Activated naive CD8-positive, alpha-beta T cell treated with anti-CD3 and anti-CD28 coated beads, Interleukin-2, amount 50 U/mL, for 24 hours (primary cell): ENCODE results near the gene PHF21A.
A peak's percentile ranks its signal among the peaks of the same experiment; 100 is the strongest.

Experiments
- ATAC-seq: fragments of 150-1000 bp; cut with Tn5 transposase; one replicate; pipeline ENCODE4 v1.10.0; 2021
- DNase-seq: peaks from one replicate; pipeline ENCODE4 v3.0.0; 2021
- H3K27ac Mint-ChIP-seq: one replicate; pipeline ENCODE4 v1.8.0; 2021; ENCODE audit warnings: mild to moderate bottlenecking, mixed read lengths
- H3K27me3 Mint-ChIP-seq: one replicate; pipeline ENCODE4 v1.8.0; 2021; ENCODE audit warnings: mixed read lengths
- H3K36me3 Mint-ChIP-seq: one replicate; pipeline ENCODE4 v1.8.0; 2021; ENCODE audit warnings: low read depth, mixed read lengths
- H3K4me1 Mint-ChIP-seq: one replicate; pipeline ENCODE4 v1.8.0; 2021; ENCODE audit warnings: mixed read lengths
- H3K4me3 Mint-ChIP-seq: one replicate; pipeline ENCODE4 v1.8.0; 2021; ENCODE audit warnings: mild to moderate bottlenecking, moderate library complexity, mixed read lengths
- H3K9me3 Mint-ChIP-seq: one replicate; pipeline ENCODE4 v1.8.0; 2021; ENCODE audit warnings: mixed read lengths

PHF21A gene

DNA sequence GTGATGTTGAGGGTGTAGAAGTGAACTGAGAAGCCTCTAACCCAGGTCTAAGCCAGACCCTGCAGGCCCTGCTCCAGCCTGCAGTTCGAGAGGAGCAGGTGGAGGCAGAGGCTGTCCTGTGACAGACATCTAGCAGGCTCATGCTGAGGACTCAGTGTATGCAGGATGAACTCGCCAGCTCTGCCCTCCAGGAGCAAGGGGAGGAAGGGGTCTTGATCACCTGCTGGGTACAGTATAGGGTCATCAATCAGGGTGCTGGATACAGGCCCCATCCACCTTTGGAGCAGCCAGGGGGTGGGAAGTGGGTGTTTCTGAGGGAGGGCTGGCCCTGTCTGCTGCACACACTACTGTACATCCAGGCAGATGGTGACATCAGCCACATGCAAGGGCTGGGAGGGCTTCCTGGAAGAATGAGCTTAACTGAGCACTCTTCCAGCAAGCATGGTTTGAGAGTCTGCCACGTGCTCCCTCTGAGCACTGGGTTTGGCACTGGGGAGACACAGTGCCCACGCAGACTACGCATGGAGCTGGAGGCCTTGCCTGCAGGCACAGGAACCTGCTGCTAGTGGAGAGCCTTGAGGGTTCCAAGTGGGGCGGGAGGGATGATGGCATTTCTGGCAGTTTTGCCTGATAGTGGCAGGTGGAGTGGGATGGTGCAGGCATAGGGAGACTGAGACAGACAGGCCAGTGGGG is 226.6 kb downstream of the PHF21A start:
- H3K27ac Mint-ChIP-seq: no peak overlapping the region
- H3K36me3 Mint-ChIP-seq: no peaks in the 10 kb centered on the region
- no peak overlapping the region for H3K4me3 Mint-ChIP-seq
- peaks cover 18% of the 10 kb centered on the region for H3K27me3 Mint-ChIP-seq
- no peaks in the 10 kb centered on the region for H3K9me3 Mint-ChIP-seq
- DNase-seq: no peak
- peaks cover 3% of the 10 kb centered on the region for H3K4me1 Mint-ChIP-seq
- no peak for ATAC-seq

DNA sequence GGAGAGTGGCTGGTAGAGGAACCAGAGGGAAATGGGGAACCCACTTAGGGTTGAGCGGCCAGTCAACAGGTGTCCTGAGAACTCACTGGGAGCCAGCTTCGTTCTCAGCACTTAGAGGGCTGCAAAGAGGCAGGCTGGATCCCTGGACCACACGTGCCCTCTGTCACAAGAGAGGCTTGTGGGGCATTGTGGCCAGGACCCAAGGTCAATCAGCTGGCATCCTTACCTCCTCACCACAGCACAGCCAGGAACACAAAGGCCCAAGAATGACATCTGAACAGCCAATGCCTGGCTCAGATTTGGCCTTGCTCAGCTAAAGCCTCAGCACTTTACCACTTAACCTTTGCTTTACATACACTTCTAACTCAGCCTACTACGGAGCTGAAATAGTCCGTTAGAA is 228.4 kb downstream of the PHF21A start:
- ATAC-seq: no peak
- Mint-ChIP-seq H3K4me3 (no peak overlapping the region), H3K9me3 (no peaks in the 10 kb centered on the region), H3K27me3 (peaks cover 11% of the 10 kb centered on the region), H3K27ac (no peak overlapping the region), H3K4me1 (no peaks in the 10 kb centered on the region), H3K36me3 (no peaks in the 10 kb centered on the region)
- no peak for DNase-seq

DNA sequence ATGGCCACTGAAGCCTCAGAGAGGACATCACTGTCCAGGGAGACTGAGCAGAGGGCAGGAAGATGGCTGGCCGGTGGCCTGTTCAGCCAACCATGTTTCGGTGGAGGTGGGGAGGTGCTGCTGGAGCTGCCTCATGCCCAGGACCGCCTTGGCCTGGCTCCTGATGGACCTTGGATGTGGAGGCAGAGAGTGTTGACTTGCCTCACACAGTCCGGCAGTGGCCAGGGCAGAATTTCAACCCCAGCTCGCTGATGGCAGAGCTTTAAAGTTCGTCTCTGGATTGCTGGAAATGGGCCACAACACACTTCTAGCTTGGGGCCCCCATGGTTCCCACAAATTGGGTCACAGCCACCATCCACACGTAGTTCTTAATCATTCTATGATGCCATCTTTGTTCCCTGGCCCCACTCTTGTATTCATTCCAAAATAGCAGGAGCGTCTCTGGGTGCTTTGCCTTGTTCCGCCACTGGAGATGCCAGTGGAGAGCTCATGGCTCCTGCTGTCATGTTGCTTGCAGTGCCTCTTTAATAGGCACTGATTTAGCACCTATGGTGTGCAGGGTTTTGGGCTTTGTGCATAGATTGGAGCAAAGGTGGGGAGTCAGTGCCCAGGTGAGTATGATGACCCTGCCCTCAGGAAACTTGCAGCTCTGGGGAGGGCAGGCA is 230.2 kb downstream of the PHF21A start:
- Mint-ChIP-seq H3K27ac (no peak overlapping the region), H3K4me3 (no peak overlapping the region), H3K27me3 (peaks cover 11% of the 10 kb centered on the region), H3K4me1 (no peaks in the 10 kb centered on the region), H3K9me3 (no peaks in the 10 kb centered on the region), H3K36me3 (no peaks in the 10 kb centered on the region)
- DNase-seq (no peak), ATAC-seq (no peak)

DNA sequence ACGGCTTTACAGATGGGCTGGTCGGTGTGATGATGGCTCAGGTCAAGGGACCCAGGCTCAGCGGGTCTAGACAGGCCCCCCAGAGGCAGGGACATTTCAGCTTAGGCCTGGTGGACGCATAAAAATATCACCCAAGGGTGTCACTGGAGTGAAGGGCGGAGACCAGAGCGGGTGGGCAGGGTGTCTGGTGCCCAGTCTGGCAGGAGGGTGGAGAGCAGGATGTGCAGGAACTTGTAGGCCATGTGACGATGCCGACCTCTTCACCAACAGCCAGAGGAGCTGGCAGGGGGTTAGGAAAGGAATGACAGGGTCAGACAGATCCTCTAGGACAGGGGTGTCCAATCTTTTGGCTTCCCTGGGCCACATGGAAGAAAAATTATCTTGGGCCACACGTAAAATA is 231.3 kb downstream of the PHF21A start:
- Mint-ChIP-seq H3K36me3 (no peaks in the 10 kb centered on the region), H3K27me3 (peaks cover 5% of the 10 kb centered on the region), H3K9me3 (no peaks in the 10 kb centered on the region), H3K27ac (no peak overlapping the region), H3K4me1 (peaks cover 3% of the 10 kb centered on the region), H3K4me3 (no peak overlapping the region)
- ATAC-seq (no peak), DNase-seq (no peak)

DNA sequence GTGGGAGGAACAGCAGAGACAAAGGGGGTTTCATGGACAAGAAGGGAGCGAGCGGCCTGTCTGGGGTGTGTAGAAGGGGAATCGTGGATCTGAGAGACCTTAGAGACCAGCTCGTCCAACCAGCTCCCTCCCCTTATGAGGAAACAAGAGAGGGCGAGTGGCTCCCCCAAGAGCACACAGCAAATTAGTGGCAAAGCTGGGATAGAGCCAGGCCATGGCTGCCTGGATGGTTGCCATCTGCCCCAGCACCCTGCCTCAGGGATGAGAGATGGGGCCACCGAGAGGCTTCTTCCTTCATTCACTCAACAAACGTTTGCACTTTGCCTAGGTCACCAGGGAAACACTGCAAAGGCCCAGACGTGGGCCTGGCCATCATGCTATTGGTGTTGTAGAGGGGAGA is 231.7 kb downstream of the PHF21A start:
- Mint-ChIP-seq H3K27ac (no peak overlapping the region), H3K27me3 (peaks cover 5% of the 10 kb centered on the region), H3K36me3 (no peaks in the 10 kb centered on the region), H3K9me3 (no peaks in the 10 kb centered on the region), H3K4me1 (peaks cover 7% of the 10 kb centered on the region), H3K4me3 (no peak overlapping the region)
- DNase-seq: no peak
- ATAC-seq: no peak

DNA sequence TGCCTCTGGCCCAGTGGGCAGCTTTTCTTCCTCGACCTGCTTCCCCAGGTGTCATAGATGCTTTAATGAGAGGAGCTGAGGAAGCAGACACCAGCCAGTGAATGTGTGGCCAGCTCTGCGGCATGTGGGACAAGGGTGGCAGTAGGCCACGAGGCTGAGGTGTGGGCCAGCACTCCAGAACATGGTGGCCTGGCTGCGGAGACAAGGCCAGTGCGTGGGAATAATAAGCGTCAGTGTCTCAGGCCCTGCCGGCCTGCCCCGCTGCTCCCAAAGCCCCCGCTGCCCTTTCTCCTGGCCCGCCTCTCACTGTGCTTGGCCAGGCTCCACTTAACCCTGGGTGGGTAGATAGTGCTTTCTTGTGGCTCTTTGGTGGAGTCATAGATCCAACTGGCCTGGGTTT is 233.7 kb downstream of the PHF21A start:
- Mint-ChIP-seq H3K36me3 (no peaks in the 10 kb centered on the region), H3K4me1 (peaks cover 7% of the 10 kb centered on the region), H3K9me3 (no peaks in the 10 kb centered on the region), H3K27me3 (peaks cover 6% of the 10 kb centered on the region), H3K27ac (no peak overlapping the region), H3K4me3 (no peak overlapping the region)
- DNase-seq: no peak
- ATAC-seq: no peak

DNA sequence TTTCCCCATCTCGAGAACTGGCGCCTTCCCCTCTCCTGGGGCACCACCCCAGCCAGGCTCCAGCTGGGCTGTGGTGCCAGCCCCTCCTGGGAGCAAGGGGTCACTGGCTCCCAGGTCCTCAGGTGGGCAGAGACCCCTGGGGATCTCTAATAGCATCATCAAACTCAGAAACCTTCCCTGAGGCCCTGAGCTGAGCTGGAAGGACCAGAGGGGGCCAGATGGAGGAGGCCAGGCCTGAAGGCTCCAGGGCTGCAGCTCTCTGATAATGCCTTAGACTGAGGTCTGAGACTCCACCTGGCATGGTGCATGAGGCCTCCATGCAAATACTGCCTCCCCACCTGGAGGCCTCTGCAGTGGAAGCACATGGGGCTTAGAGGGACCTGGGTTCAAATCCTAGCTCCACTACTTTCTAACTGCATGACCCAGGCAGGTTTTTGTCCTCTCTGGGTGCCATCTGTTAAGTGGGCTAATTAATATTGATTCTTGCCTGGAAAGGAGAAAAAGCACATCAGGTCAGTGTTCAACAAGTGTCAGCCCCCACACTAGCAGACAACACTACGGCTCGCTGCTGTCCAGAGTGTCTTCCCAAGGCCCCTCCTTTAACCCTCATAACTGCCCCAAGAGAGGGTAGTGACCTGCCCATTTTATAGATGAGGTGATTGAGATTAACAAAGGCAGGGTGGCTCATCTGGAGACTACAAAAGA is 234.3 kb downstream of the PHF21A start:
- Mint-ChIP-seq H3K9me3 (no peaks in the 10 kb centered on the region), H3K27ac (no peak overlapping the region), H3K4me1 (peaks cover 7% of the 10 kb centered on the region), H3K27me3 (peaks cover 6% of the 10 kb centered on the region), H3K4me3 (no peak overlapping the region), H3K36me3 (no peaks in the 10 kb centered on the region)
- DNase-seq: no peak
- no peak for ATAC-seq

DNA sequence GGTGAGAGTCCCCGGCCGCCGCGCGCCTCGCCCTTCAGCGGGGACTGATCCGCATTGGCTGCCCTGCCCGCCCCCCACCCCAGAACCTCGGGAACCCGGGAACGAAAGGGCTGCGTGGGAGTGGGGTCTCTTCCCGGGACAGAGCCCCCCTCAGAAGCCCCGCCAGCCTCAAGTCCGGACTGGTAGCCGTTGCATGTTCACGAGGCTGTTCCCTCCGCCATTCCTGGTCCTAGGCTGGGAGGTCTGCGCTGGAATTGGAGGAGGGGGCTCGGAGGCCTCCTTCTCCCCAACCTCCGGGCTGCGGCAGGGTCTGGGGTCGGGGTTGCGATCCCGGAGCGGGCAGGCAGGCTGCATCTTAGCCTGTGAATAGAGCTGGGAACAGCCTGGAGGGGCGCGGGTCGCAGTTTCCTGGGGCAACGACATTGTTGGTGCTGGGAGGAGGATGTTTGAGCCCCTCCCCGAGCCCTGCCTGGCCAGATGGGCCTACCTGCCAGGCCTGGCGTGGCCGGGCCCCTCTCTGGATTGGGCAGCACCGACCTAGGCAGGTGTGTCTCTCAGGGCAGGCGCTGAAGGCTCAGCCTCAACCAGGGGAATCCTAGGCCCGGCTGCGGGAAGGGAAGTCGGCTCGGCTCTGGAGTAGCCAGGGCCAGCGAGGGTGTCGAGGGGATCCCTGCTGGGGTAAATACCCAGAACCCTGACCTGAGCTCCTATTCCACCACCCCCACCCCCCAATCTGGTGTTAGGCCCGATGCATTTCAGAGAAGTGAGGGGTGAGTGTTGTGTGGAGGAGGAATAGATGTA is 235.1 kb downstream of the PHF21A start:
- Mint-ChIP-seq H3K4me3 (peak overlapping the region; percentile 34), H3K9me3 (no peaks in the 10 kb centered on the region), H3K36me3 (no peaks in the 10 kb centered on the region), H3K27me3 (peaks cover 6% of the 10 kb centered on the region), H3K27ac (no peak overlapping the region), H3K4me1 (peaks cover 7% of the 10 kb centered on the region)
- DNase-seq: no peak
- ATAC-seq: no peak

DNA sequence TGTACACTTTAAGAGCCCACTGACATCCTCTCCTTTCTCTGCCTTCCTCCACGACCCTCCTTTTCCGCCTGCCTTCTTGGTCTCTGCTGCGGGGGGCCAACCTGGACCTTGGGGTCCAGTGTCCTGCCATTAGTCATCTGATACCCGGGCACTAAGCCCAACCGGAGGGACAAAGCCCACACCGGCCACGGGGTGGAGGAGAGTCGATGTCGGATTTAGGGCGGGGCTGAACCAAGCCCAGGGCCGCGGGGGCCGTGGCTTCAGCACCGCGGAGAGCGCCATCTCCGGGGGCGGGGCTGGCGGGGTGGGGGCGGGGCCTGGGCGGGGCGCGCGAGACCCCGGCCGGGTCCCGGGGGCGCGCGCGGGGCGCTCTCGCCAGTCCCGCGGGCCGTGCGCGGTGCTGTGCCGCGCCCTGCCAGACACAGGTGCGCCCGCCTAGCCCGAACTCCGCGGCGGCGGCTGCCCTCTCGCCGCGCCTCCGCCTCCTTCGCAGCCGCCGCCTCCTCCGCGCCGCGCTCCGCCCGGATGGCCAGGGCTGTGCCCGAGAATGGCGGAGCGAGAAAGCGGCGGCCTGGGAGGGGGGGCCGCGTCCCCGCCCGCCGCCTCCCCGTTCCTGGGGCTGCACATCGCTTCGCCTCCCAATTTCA is 235.9 kb downstream of the PHF21A start, which contains the start of gene MAPK8IP1:
TSS of gene MAPK8IP1 (plus strand) at position 378 of the 647 bp plus-strand sequence. CDS start at position 548, 170 bp downstream.
- Mint-ChIP-seq H3K27ac (no peak within 1 kb of the TSS), H3K27me3 (peaks cover 6% of the 10 kb centered on the region), H3K4me3 (peak within 1 kb of the TSS; percentile 62), H3K36me3 (peaks cover 2% of the 10 kb centered on the region), H3K4me1 (peaks cover 7% of the 10 kb centered on the region), H3K9me3 (no peaks in the 10 kb centered on the region)
- ATAC-seq (peak; percentile 67), DNase-seq (peak; percentile 56)

DNA sequence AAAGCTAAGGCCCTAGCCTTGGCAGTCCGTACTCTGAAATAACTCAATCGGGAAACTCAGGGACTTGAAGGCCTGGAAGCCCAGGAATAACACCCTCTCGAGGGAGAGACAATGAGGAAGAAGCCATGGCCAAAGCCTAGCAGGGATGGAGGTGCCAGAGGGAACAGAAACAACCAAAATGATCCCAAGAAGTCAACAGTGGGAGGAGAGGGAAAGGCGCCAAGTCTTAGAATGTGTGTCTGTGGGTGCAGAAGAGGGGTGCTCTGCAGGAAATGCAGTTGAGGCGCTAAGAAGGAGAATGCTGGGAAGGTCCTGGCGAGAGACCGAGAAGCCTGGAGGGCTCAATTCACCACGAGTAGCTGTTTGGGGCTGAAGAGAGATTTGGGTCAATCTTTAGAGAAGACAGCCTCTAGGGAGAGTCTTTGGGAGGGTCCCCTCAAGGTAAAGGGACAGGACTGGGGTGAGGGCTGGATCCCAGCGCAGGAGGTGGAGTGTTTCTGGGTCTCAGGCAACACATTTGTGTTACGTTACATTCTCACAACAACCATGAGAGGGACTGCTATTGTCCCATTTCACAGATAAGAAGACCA is 236.6 kb downstream of the PHF21A start:
- H3K27me3 Mint-ChIP-seq: peaks cover 6% of the 10 kb centered on the region
- H3K36me3 Mint-ChIP-seq: peaks cover 2% of the 10 kb centered on the region
- no peak for DNase-seq
- no peaks in the 10 kb centered on the region for H3K9me3 Mint-ChIP-seq
- H3K4me1 Mint-ChIP-seq: peaks cover 7% of the 10 kb centered on the region
- peak overlapping the region; percentile 62 for H3K4me3 Mint-ChIP-seq
- no peak overlapping the region for H3K27ac Mint-ChIP-seq
- no peak for ATAC-seq
